OCI-M2 (cell line): ENCODE results near the gene WDR1.

Experiments used
- DNase-seq: peaks from one replicate; lab custom pipeline; 2025; ENCODE audit not compliant: unreplicated experiment; lab: John Stamatoyannopoulos, UW

Gene WDR1

DNA sequence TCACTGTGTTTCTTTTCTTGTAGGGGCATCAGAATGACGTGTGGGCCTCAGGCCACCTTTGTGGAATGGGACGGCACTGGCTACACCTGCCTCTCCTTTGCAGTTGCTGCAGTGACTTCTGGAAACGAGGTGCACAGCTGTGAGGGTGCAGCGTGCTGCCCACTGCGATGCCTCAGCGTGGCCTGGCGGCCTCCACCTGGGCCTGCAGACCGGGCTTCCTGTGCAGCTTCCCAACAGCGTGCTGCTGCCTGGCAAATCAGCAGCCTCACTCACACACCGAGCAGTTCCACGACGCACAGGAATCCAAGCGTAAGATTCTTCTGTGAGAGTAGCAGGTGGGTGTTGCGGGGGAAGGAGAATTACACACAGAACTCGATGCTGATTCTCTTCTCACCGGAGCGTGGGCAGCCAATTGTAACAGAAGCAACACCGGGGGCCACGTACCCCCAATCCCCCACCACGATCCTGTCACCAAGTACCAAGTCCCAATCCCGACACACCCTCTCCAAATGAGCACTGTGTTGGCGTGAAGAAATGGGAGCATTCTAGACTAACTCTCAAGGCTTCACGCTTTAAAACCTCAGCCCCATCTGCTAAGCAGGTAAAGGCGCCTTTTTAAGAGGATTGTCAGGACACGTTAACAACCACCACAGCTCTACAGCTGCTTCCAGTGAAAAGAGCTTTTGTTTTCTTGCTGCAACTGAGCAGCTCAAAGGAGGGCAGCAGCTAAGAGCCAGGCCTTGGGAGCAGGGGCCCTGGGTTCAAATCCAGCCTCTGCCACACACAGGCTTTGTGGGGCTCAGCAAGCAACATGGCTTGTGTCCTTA is 16.9 kb downstream of the WDR1 start:
- no peak for DNase-seq

DNA sequence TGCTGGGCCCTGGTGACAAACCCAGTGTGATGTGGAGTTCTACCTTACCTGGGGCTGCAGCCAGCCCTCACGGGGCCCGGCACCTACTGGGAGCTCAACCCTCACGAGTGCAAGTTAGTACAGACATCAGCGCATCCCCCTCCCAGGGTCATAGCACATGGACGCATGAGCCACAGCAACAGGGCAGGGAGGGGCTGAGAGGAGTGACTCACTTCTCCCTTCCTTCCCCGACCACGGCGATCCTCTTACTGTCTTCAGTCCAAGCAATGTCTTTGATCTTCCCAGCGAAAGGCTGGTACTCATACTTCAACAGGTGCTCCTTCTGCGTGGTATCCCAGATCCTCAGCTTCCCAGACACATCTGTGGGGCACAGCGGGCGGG is 17.8 kb downstream of the WDR1 start:
- no peak for DNase-seq

- DNase-seq = no peak
These were observed 18.5 kb downstream of the WDR1 start for GRCh38 chr4:10097906-10098779.

GRCh38 chr4:10096978-10097335 is 19.6 kb downstream of the WDR1 start:
- no peak for DNase-seq

DNA sequence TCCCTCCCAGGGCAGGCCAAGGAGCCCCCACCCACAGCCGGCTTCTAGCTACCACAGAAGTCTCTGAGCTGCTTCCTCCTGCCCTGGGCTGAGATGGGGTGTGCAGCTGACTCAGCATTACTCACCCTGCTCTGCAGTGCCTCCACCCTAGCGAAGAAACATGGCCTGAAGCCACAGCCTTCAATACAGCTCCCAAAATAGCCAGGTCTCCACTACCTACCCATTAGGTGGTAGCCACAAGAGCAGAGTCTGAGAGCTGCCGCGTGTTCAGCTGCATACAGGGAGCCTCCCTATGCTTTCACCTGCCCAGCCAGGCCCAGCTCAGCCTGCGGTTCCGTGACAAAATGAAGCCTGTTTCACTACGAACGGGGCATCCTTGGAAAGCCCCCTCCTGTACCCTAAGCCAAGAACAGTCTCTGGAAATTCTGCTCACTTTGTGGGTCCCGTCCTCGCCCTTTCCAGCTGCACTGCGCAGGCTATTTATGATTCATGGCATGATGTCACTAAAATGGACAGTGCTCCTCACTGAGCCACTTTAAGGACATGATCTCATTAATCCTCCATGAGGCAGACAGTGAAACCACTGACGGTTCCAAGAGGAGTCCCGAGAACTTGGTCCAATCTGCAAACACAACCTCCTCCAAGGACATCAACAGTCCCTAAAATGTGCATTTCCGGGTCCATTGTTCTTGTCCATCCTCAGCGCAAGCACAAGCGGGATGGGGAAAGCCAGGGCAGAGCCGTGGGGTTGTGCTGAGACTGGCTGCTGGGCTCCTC is 20.2 kb downstream of the WDR1 start:
- DNase-seq = no peak

DNA sequence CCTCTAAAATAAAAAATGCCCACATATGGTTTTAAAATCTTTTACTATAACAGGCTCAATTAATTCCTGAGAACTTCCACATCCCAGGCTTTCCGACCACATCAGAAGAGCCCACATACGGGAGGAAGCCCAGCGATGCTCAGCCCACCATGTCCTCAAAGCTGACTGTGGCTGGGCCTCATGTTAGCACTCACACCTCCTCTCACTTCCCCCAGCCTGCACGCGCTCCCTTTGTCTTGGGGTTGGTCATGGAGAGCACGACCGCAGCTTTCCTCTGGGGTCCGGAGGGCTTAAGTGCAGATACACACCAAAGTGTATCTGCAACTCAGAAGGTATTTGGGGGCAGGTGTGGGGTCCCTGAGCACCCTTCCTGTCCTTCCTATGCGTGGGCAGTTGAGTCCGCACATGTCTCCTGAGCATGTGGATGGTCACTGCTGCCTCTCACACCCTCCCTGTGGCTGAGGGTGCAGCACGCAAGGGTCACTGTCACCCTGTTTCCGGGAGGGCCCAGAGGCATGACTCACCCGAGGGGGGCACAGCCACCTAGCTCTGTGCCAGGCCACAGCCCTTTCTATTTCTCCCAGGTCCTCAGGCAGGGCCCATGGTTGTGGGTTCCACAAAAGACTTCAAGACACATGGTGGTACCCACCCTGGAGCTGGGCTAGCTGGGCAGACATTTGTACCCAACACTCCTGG is 21.2 kb downstream of the WDR1 start:
- DNase-seq = no peak

GRCh38 chr4:10094841-10095240 is 21.8 kb downstream of the WDR1 start:
- no peak for DNase-seq

GRCh38 chr4:10093801-10094552 is 22.6 kb downstream of the WDR1 start:
- DNase-seq = no peak

- no peak for DNase-seq
These were observed 23.4 kb downstream of the WDR1 start for GRCh38 chr4:10093271-10093621.

DNA sequence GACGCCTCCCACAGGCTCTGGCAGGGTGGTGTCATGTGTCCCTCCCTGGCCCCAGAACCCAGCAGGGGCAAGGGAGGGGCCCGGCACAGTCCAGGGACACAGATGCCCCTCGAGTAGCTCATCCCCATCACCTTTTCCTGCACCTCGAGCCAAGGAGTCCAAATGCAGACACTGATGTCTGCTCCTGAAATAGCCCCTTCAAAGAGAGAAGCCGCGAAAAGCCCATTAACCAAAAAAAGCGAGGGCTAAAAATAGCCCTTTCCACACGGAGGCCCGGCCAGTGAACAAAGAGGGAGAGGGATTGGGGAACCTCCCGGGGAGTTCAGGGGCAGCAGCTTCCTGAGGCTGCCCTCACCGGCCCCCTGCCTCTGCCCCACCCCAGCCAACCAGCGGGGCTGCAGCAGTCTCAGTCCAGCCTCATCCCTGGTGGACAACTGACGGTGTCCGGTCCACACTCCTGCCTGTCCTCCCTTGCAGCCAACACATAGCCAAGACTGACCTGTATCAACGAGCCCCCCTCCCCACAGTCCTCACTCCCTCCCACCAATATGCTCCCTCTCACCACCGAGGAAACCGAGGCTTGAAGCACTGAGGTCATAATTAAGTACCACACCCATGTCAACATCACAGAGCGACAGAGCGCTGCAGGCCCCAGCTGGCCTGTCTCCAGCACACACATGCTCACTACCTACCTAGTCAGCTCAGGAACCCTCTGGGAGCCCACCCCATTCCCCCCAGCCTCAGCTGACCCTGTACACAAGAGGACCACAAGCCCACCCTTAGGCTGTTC is 23.9 kb downstream of the WDR1 start:
- DNase-seq = no peak

DNA sequence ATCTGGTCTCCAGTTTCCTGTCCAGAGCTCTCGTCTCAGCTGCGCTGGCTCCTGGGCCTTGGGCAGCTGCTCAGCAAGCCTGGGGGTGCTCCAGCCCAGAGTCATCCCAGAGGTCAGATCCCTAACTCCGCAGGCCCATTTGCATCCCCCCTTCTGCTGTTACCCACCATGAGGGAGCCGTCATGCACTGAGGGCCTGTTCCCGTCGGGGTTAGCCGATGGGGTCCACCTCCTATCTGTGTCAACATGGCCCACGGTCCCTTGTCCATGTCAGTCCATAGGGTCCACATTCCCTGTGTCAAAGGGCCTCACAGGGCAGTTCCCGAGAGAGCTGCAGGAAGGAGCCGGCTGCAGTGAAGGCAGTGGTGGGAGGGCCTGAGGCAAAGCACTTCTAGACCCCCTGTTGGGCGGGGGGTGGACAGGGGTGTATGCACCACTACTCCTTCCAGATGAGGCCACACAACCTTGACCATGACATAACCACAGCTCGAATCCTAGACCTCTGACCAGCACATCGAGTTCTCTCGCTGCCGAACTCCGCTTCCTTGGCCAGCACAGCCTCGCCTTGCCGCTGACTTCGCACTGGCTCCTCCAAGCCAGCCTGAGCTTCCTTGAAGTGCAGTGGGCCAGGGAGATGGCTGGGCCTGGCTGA is 24.9 kb downstream of the WDR1 start:
- DNase-seq = no peak

- DNase-seq = no peak
These were observed 25.9 kb downstream of the WDR1 start for GRCh38 chr4:10090467-10091250.

DNA sequence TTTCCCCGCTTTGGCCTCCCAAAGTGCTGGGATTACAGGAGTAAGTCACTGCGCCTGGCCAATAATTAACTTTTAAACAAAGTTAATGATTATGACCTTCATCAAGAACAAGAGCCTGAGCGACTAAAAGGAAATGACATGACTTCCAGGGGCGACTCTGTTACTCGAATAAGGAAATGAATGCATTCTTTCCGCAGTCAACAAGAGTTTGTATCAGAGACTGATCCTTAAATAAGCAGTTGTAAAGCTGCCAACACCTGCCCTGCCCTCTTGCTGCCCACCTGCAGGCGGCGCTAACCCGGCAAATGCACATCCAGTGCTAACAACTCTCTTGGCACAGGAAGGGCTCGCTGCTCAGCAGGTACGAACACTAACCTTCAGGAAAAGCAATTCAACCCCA is 27.3 kb downstream of the WDR1 start:
- no peak for DNase-seq

- DNase-seq = no peak
These were observed 28.2 kb downstream of the WDR1 start for GRCh38 chr4:10088135-10089010.

- DNase-seq = no peak
These were observed 29.3 kb downstream of the WDR1 start for GRCh38 chr4:10087152-10087791.

- no peak for DNase-seq
These were observed 30.0 kb downstream of the WDR1 start for GRCh38 chr4:10086506-10087120.
